SK-N-SH treated with all-trans-retinoic acid at 6 μM for 48 hours (cell line): ENCODE measurements around the gene TNS3.

ENCODE experiments used
- BACH2 ChIP-seq: fragments of 250-450 bp; sonication (Bioruptor Pico); IDR thresholded peaks from 2 replicates; pipeline ENCODE4 v1.9.0; 2021; ENCODE audit warnings: mild to moderate bottlenecking, borderline replicate concordance
- CSRNP3 ChIP-seq: fragments of 250-450 bp; sonication (Bioruptor Pico); IDR thresholded peaks from 2 replicates; pipeline ENCODE4 v1.5.1; 2021; ENCODE audit warnings: mild to moderate bottlenecking, moderate library complexity
- GLIS3 ChIP-seq: fragments of 250-450 bp; sonication (Bioruptor Pico); IDR thresholded peaks from 2 replicates; pipeline ENCODE4 v1.5.0; 2020; ENCODE audit warnings: mild to moderate bottlenecking, moderate library complexity
- ZFP3 ChIP-seq: fragments of 250-450 bp; sonication (Bioruptor Pico); IDR thresholded peaks from 2 replicates; pipeline ENCODE4 v1.5.0; 2020; ENCODE audit warnings: mild to moderate bottlenecking, moderate library complexity
- ZFP30 ChIP-seq: fragments of 450-650 bp; formaldehyde crosslinking; IDR thresholded peaks from 2 replicates; pipeline ENCODE4 v1.5.0; 2022; ENCODE audit warnings: mild to moderate bottlenecking, moderate library complexity
- TF ChIP-seq, protein P1 (sequence below): fragments of 250-450 bp; sonication (Bioruptor Pico); IDR thresholded peaks from 2 replicates; pipeline ENCODE4 v1.5.1; 2020; ENCODE audit warnings: low read depth, mild to moderate bottlenecking, moderate library complexity
- TF ChIP-seq, protein P2 (sequence below): fragments of 250-450 bp; sonication (Bioruptor Pico); IDR thresholded peaks from 2 replicates; pipeline ENCODE4 v1.5.0; 2020; ENCODE audit warnings: mild to moderate bottlenecking, moderate library complexity

DNA sequence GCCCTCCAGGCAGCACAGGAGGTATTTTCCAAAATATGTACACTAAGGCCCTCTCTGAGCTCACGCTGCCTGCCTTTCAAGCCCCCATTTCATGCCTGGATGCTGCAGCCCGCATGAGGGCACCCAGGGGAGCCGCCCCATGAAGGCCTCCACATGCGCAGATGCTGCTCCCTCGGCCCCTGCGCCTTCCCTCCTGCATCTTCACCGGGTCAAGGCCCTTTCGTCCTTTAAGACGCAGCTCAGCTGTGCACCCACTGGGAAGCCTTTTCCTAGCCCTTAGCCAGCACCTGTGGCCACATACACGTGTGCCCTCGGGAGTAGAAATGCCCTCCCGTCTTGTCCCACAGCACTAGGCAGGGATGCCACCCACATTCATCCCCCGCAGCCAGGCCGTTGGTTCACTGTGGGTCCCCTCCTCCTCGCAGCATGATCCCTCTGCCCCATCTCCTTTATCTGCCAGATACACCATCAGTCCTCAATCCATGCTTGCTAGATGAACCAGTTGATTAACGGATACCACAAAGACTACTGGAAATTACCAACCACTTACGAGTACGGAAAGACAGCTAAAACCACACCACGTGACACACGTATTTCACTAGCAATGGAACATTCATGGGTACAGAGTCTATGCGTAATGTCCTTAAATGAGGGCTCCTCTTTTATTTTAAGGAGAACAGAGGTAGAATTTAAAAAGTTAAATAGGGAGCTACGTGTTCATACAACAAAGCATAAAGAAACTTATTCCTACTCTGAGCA, 278.0 kb downstream of the TNS3 start:
- no peak for TF ChIP-seq ZFP30 (CRISPR knock-in tag)
- no peak for TF ChIP-seq ZFP3 (CRISPR knock-in tag)
- no peak for TF ChIP-seq GLIS3
- no peak for TF ChIP-seq CSRNP3 (CRISPR knock-in tag)
- TF ChIP-seq, protein P1, sequence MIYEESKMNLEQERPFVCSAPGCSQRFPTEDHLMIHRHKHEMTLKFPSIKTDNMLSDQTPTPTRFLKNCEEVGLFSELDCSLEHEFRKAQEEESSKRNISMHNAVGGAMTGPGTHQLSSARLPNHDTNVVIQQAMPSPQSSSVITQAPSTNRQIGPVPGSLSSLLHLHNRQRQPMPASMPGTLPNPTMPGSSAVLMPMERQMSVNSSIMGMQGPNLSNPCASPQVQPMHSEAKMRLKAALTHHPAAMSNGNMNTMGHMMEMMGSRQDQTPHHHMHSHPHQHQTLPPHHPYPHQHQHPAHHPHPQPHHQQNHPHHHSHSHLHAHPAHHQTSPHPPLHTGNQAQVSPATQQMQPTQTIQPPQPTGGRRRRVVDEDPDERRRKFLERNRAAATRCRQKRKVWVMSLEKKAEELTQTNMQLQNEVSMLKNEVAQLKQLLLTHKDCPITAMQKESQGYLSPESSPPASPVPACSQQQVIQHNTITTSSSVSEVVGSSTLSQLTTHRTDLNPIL (CRISPR knock-in tag): no peak
- TF ChIP-seq BACH2 (CRISPR knock-in tag): no peak
- TF ChIP-seq, protein P2, sequence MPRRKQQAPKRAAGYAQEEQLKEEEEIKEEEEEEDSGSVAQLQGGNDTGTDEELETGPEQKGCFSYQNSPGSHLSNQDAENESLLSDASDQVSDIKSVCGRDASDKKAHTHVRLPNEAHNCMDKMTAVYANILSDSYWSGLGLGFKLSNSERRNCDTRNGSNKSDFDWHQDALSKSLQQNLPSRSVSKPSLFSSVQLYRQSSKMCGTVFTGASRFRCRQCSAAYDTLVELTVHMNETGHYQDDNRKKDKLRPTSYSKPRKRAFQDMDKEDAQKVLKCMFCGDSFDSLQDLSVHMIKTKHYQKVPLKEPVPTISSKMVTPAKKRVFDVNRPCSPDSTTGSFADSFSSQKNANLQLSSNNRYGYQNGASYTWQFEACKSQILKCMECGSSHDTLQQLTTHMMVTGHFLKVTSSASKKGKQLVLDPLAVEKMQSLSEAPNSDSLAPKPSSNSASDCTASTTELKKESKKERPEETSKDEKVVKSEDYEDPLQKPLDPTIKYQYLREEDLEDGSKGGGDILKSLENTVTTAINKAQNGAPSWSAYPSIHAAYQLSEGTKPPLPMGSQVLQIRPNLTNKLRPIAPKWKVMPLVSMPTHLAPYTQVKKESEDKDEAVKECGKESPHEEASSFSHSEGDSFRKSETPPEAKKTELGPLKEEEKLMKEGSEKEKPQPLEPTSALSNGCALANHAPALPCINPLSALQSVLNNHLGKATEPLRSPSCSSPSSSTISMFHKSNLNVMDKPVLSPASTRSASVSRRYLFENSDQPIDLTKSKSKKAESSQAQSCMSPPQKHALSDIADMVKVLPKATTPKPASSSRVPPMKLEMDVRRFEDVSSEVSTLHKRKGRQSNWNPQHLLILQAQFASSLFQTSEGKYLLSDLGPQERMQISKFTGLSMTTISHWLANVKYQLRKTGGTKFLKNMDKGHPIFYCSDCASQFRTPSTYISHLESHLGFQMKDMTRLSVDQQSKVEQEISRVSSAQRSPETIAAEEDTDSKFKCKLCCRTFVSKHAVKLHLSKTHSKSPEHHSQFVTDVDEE: no peak
